ENCODE data around the gene XPO5. TPM values are rescaled to one million over a fixed set of nuclear protein-coding genes. Genes with fewer than 3 reads are reported as not detected.

The XPO5 gene
- 10 to 100 TPM in 1 of 3 donors, 1 to 10 TPM in 2; 7.0 to 12.8 (median 9.8) TPM for polyA plus RNA-seq

DNA sequence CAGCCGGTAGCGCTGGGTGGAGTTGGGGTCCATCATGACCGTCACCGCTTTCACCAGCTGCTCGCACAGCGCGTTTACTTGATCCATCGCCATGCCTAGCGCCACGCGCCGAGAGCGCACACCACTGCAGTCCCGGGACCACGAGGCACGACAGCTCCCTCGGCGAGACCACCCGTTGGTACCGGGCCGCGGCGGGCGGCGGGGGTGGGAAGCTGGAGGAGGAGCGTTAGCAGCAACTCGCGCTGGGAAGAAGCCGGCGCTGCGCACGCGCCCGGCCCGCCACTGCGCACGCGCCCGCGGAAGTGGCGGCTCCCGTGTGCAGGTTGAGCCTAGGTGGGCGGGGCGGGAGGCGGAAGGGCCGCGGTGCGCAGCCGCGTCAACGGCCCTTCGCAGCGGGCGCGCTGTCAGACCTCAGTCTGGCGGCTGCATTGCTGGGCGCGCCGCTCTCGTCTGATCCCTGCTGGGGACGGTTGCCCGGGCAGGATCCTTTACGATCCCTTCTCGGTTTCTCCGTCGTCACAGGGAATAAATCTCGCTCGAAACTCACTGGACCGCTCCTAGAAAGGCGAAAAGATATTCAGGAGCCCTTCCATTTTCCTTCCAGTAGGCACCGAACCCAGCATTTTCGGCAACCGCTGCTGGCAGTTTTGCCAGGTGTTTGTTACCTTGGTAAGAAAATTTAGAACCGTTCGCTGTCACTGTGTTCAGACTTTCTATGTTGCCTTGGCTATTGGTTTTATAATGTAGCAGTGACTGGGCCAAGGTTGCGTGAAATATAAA lies at the start of gene XPO5, which contains the start of gene POLH:
Gene XPO5 (minus strand): TSS at position 267 of the 780 bp plus-strand sequence. CDS start 174 bp downstream, at position 93.
Gene POLH (plus strand): TSS at position 414 of the 780 bp plus-strand sequence. CDS start 6,135 bp downstream, outside the sequence.
- WGBS, 3 donors = 0 to 1% (median 0%) methylated on average over 69 to 75 of the region's 76 CpGs

DNA sequence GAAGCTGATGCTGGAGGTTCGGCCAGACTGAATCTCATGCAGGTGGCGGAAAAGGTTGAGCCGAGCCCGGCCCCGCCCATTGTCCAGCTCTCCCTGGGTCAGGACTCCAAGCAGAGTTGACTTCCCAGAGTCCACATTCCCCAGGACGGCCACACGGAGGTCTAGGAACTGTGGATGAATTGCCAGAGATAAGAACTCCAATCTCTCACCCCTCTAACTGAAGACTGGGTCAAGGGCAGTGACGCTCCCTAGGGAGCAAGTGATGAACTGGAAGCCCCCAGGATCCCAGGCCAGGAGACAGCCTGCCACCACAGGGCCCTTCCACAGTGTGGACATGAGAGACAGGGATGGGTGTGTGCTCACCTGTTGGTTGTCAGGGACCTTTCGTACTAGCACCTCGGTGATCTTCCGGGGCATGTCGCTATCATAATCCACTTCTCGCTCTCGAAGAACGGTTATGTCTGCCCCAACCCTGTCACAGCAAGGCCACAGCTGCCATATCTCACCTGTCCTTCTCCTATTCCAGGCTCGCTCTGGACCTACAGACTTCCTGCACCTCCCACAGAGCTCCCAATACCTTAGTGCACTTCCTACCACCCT lies 49.7 kb upstream of the XPO5 start:
- no peak overlapping the region for H3K27ac ChIP-seq (ENCODE audit: low read depth, low read length)
- WGBS, 3 donors = 92 to 97% (median 94%) methylated on average over 16 of the region's 16 CpGs

More for the DNA sequence above, at the start of gene XPO5, which contains the start of gene POLH:
- H3K27ac ChIP-seq (ENCODE audit: low read depth, low read length) = no peak within 1 kb of the TSS

DNA sequence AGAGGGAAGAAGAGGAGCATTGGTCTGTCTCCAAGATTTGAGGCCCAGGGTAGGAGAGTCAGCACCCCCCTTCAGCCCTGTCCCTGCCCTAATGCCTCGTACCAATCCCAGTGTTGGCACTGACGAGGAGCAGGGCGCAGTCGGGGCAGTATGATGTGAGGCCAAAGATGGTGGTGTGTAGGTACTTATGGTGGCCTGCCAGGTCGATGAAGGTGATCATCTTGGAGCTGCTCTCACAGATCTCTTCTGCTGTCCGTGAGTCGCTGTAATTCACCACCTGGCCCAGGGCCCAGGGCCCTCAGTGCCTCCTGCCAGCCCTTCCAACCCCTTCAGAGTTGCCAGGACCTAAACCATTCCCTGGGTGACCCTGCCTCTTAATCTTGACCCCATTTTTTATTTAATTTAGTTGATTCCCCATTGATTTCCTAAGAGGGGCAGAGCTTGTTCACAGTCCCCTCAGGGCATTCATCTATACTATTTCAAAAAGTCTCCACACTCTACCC lies 49.0 kb upstream of the XPO5 start:
- WGBS, 3 donors = 89 to 96% (median 89%) methylated on average over 7 of the region's 7 CpGs
- H3K27ac ChIP-seq (ENCODE audit: low read depth, low read length) = no peak overlapping the region

DNA sequence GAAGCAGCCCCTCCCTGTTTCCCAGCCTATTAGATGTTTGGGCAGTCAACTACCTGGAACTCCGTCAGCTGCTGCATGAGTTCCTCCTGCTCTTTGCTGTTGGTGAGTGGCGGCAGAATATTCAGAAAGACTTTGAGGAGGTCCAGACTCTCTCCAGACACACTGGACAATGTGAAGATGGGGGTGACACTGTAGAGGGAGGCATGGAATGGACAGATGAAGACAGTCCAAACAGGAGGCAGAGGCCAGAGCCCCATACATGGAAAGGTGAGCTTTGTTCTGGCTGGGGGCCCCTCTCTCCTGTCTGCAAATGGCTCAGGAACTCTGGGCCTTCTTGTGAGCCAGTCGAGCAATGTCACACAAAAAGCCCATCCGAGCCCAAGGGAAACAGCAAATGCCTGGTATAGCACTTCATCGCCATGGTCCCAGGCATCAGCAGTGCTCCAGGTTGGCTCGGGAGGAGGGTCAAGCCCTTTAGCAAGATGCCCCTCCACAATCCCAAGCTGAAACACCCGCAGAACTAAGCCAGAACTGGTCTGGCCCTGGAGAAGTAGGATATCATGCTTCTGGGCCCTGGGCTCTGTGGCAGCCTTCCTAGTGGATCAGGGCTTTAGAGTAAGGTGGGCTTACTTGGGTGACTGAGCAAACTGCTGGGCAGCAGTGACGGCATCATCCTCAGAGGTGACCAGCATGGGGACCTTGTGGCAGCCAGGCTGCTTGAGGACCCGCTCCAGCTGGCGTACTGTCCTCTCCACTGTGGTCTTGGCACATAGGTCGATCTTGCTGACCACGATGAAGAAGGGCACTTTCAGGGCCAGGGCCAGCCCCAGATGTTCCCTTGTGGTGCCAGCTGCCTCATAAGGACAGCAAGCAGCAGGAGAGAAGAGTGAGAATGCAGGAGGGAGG lies 48.3 kb upstream of the XPO5 start:
- H3K27ac ChIP-seq (ENCODE audit: low read depth, low read length) = no peak overlapping the region
- 87 to 91% (median 90%) methylated on average over 12 of the region's 12 CpGs for WGBS, 3 donors

DNA sequence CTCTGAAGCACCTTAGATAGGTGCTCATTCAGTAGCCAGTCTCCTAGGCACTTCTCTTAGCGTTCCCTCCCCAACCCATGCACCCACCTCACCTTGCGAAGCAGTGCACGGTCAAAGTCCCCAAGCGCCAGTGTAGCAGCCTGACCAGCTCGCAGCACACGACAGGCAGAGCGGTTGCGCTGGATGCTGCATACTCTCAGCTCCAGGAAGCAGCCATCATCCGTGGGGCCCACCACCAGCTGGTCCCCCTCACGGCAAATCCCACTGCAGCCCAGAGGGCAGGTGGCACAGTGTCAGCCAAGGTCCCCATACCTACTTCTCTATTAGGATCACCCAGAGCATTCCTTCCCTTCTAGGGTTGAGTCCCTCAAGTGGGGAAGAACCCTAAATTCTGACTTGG lies 46.7 kb upstream of the XPO5 start:
- no peak overlapping the region for H3K27ac ChIP-seq (ENCODE audit: low read depth, low read length)
- 94 to 96% (median 95%) methylated on average over 10 of the region's 10 CpGs for whole genome bisulfite sequencing, 3 donors

DNA sequence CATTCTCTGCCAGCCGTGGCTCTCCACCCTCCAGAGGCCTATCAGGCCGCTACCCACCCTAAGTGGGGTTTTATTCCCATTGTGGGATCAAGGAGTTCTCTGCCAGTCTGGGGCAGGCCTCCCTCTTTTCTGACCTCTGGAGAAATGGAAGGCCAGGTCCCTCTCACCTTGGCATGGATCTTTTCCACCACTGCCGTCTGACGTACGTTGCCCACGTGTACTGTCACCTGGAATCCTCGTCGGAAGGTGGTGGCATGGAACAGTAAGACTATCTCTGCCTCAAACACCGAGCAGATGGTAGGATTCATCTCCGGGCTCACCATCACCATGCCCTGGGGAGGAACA lies 46.0 kb upstream of the XPO5 start:
- H3K27ac ChIP-seq (ENCODE audit: low read depth, low read length) = no peak overlapping the region
- 90 to 95% (median 95%) methylated on average over 10 of the region's 10 CpGs for WGBS, 3 donors

DNA sequence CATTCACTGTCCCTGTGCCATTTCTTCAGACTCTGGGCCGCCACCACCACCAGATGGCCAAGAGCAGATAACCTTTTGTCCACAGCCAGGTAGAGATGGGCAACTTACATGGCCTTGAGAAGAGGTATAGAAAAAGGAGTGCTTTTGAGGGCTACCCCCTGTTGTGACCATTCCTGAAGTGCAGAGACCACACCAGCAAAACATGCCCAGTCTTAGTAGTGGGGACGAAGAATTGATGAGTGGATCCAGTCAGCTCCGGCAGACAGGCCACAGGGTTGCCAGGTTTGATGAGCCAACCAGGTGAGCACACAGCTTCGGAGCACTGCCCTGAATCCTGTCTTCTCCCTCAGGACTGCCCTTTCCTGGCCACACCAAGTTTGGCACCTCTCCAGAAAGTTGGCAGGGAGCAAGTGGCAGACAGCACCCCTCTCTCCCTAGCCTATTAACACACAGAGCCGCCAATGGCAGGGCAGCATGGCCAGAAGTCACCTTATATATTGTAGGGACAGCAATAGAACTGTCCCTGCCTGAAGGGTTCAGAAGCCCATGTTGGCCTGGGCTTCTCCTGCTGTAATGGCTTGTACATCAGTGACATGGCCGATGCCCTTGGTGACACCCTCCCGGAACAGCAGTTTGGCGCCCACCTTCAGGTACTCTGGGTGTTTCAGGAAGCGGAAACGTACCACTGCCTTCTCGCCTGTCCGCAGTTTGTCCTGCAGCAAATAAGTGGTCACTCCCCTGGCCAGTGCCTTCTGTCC lies 45.4 kb upstream of the XPO5 start:
- H3K27ac ChIP-seq (ENCODE audit: low read depth, low read length) = no peak overlapping the region
- WGBS, 3 donors = 90 to 93% (median 91%) methylated on average over 12 of the region's 12 CpGs

DNA sequence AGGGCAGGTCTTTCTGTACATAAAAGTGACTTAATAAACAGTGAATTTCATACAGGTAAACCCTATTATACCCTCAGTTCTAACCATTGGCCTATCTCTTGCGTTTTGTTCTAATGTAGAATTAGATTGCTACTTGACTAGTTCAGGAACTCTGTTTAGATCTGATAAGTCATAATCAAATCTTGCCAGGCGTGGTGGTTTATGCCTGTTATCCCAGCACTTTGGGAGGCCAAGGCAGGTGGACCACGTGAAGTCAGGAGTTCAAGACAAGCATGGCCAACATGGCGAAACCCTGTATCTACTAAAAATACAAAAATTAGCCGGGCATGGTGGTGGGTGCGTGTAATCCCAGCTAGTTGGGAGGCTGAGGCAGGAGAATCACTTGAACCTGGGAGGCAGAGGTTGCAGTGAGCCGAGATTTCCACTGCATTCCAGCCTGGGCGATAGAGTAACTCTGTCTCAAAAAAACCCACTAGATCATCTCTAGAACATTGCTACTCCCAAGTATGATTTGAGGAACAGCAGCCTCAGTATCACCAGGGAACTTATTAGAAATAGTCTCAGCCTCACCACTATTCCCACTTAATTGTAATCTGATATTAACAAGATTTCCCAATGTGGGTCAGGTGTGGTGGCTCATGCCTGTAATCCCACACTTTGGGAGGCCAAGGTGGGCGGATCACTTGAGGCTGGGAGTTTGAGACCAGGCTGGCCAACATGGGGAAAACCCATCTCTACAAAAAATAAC lies 41.1 kb upstream of the XPO5 start:
- 89 to 95% (median 94%) methylated on average over 9 of the region's 9 CpGs for WGBS, 3 donors
- H3K27ac ChIP-seq (ENCODE audit: low read depth, low read length) = no peak overlapping the region

DNA sequence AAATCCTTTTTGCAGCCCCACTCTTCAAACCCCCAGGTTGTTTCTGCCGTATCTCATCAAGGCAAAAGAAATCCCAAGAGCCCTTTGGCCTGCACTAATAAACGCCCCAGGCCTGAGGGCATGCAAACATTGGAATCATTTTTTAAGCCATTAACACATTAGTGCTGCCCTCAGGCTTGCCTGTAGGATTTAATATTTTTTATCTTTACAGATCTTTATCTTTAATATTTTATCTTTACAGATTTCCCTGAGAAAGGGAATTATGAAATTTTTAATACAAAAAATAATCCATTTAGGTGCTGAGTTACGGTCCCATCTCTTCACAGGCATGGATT lies 38.5 kb upstream of the XPO5 start:
- WGBS, 3 donors = 66 to 87% (median 80%) methylated on average over 3 of the region's 3 CpGs
- H3K27ac ChIP-seq (ENCODE audit: low read depth, low read length) = no peak overlapping the region

DNA sequence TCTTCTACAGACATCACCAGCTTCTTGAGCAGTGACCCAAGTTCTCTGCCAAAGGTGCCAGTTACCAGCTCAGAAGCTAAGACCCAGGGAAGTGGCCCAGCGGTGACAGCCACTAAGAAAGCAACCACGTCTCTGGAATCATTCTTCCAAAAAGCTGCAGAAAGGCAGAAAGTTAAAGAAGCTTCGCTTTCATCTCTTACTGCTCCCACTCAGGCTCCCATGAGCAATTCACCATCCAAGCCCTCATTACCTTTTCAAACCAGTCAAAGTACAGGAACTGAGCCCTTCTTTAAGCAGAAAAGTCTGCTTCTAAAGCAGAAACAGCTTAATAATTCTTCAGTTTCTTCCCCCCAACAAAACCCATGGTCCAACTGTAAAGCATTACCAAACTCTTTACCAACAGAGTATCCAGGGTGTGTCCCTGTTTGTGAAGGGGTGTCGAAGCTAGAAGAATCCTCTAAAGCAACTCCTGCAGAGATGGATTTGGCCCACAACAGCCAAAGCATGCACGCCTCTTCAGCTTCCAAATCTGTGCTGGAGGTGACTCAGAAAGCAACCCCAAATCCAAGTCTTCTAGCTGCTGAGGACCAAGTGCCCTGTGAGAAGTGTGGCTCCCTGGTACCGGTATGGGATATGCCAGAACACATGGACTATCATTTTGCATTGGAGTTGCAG lies 38.0 kb upstream of the XPO5 start:
- 93 to 96% (median 95%) methylated on average over 6 of the region's 6 CpGs for WGBS, 3 donors
- H3K27ac ChIP-seq (ENCODE audit: low read depth, low read length) = no peak overlapping the region

DNA sequence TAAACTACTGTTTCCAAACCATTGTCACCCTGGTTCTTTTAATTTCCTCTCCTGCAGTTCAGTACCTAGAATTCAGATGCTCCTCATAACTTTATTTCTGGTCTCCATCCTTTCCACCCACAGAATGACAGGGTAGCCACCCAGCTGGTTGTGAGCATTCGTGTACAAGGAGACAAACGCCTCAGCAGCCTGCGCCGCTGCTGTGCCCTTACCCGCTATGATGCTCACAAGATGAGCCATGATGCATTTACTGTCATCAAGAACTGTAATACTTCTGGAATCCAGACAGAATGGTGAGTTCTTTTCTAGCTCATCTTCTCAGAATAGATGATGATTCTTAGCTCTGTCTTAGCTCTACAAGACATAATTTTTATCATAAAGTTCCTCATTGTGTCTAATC lies 34.6 kb upstream of the XPO5 start:
- no peak overlapping the region for H3K27ac ChIP-seq (ENCODE audit: low read depth, low read length)
- 96 to 98% (median 97%) methylated on average over 5 of the region's 5 CpGs for WGBS, 3 donors

DNA sequence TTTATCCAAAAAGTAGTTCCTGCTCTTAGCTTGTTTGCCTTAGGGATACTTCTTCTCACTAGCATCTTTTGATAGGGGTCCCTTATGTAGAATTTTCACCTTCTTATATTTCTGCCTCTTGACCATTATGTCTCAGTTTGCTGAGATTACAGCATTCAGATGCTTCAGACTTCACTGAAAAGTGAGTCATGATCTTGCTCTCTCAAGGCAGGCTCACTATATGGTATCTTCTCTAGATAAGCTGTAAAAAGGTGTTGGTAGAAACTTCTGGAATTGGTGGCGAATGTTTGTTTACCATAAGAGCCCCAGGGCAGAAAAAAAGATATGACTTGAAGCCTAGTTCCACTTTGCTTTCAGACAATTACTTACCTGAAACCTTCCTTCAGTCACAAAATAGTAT lies 33.6 kb upstream of the XPO5 start:
- H3K27ac ChIP-seq (ENCODE audit: low read depth, low read length) = no peak overlapping the region
- WGBS, 3 donors = 92 to 97% (median 96%) methylated on average over 1 of the region's 1 CpG

DNA sequence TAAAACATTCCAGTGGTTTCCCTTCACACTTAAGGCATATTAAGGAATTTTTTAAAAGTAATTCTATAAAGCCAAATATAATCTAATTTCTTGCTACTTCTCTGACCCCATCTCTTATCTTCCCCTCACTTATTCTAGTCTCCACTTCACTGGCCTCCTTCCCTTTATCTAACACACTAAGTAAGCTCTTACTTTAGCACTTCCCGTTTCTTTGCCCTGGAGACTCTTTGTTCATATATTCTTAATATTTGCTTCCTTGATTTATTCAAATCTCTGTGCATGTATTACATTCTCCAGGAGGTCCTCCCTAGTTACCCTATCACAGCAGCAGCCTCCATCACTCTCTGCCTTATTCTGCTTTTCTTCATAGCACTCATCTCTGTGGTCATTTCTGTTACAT lies 33.0 kb upstream of the XPO5 start:
- H3K27ac ChIP-seq (ENCODE audit: low read depth, low read length) = no peak overlapping the region
- 47 to 84% (median 53%) methylated on average over 1 of the region's 1 CpG for WGBS, 3 donors

DNA sequence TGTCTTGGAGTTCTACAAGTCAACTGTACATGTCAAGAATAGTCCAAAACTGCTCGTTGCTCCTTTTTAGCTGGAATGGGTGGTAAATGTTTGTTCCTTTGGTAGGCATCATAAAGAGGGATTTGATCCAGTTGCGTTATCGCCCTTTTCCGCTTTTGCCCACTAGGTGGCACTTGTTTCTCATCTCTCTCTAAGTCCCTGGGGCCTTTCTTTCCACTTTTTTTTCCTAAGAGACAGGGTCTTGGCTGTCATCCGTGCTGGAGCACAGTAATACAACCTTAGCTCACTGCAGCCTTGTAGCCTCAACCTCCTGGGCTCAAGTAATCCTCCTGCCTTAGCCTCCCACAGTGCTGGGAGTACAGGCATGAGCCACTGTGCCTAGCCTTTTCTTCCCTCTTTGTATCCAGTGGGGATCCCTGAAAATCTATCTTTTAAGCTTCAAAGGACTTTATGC lies 32.5 kb upstream of the XPO5 start:
- 4 to 7% (median 5%) methylated on average over 5 of the region's 5 CpGs for WGBS, 3 donors
- no peak overlapping the region for H3K27ac ChIP-seq (ENCODE audit: low read depth, low read length)

DNA sequence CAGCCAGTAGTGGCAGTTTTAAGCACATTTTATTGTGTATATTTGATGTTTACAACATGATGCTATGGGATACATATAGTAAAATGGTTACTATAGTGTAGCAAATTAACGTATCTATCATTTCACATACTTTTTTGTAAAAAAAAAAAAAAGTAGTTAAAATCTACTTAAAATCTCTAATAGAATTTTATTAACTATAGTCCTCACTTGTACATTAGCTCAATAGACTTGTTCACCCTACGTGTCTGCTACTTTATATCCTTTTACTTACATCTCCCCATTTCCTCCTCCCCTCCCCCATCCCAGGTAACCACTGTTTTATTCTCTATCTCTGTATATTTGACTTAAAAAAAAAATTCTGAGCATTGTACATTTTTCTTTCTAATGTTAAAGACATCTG lies 30.2 kb upstream of the XPO5 start:
- H3K27ac ChIP-seq (ENCODE audit: low read depth, low read length) = no peak overlapping the region
- 91 to 93% (median 93%) methylated on average over 2 of the region's 2 CpGs for WGBS, 3 donors

DNA sequence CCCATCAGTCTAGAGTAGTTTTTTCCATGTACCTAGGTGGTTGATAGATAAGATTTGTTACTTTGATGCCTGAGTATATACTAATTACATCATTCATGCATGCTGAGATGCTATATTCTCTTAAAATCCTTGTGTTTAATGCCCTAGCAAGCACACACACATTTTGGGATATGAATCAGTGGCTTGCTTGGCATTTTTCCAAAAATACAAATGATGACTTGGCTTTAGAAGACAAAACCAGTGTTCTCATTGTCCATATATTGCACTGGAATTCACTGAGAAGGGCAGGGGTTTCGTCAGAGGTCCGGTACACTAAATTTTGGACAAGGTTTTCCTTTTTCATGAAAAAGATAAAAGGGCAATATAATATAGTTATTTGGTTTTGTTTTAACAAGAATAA lies 28.3 kb upstream of the XPO5 start:
- no peak overlapping the region for H3K27ac ChIP-seq (ENCODE audit: low read depth, low read length)
- WGBS, 3 donors = 95 to 99% (median 98%) methylated on average over 2 of the region's 2 CpGs

DNA sequence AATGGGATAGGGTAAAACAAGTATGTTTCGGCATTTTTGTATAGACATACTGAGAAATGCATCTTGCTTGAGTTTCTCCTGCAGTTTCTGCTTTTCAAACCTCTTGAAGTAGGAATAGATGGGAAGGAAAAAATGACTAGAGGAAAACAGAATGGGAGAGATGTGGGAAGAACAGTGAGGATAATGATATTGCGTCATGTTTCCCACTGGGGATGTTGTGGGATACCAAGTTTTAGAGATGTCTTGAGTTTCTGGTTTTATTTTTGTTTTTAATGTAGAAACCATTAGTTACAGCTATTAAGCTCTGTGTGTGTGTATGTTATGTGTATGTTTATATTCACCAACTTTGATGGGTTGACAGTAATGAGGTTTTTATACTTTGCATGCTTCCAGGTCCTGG lies 24.8 kb upstream of the XPO5 start:
- 89 to 98% (median 97%) methylated on average over 2 of the region's 2 CpGs for WGBS, 3 donors

More for the DNA sequence above, 24.8 kb upstream of the XPO5 start:
- H3K27ac ChIP-seq (ENCODE audit: low read depth, low read length) = no peak overlapping the region
